ENCODE data around the gene SLC7A1. TPM values are rescaled to one million over a fixed set of nuclear protein-coding genes. Genes with fewer than 3 reads are reported as not detected.
"Not testable (repeated sequence)": the region's sequence is repeated elsewhere in the genome, so short reads cannot be mapped to it uniquely, and the experiment has no call there.

Gene SLC7A1
- 10 to 100 TPM in 1 of 2 donors, 1 to 10 TPM in 1; 1.8 to 22.6 TPM for total RNA-seq
- 1 to 10 TPM in 1 of 2 donors, under 1 TPM in 1; 0.90 to 1.1 TPM for polyA plus RNA-seq

DNA sequence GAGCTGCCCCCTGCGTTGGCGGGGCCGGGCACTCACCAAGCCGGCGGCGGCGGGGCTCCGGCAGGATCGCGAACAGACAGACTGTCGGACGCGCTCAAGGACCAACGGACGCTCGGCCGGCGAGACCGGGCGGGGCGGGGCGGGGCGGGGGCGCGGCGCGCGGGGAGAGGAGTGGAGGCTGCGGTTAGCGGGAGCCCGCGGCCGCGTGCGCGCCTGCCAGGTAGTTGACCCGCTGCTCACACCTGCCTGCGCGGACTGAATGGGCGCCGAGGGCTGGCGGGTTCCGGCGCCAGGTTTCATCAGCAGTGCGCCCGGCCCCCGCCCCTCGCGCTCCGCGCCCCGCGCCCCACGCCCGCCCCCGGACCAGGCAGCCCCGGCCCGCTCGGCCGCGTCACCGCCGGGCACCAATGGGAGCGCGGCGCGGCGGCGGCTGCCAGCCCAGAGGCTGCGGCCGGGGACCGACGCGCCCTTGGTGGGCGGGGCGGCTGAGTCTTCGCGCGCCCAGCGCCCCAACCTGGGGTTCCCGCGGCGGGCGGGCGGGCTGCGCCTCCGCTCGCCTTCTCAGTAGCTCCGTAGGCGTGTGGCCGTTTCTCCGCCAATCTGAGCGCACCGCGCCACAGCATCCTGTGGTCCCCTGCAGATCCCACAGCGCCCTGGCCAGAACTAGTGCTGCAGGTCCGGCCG lies at the start of gene SLC7A1:
SLC7A1 (minus strand) TSS at position 309 of the 684 bp plus-strand sequence. CDS start 59,500 bp downstream, outside the sequence.
- no peaks in the 10 kb centered on the region for H3K27me3 ChIP-seq (ENCODE audit: control insufficient read depth in 4 of 4, insufficient read depth in 4 of 4, low read length in 3 of 4)
- H3K9me3 ChIP-seq (ENCODE audit: control insufficient read depth in 4 of 4, low read length in 3 of 4): no peaks in the 10 kb centered on the region
- H3K9ac ChIP-seq (ENCODE audit: low read depth in 1 of 2, low read length in 2 of 2): peak within 1 kb of the TSS; percentile 9 to 66
- WGBS: 2% methylated on average over 98 of the region's 98 CpGs
- peak within 1 kb of the TSS; percentile 57 to 94 (median 71) for H3K4me3 ChIP-seq (ENCODE audit: low read depth in 1 of 3, low read length in 3 of 3)
- no peaks in the 10 kb centered on the region for H3K36me3 ChIP-seq (ENCODE audit: control insufficient read depth in 4 of 4, insufficient read depth in 3 of 4, low read depth in 1 of 4, low read length in 3 of 4)
- TF ChIP-seq HNF4A (conservative IDR thresholded peaks at IDR 0.05) (no peak), FOXA2 (IDR thresholded peaks at IDR 0.05) (no peak), YY1 (IDR thresholded peaks at IDR 0.05) (no peak), JUND (IDR thresholded peaks at IDR 0.05) (no peak), NR2F2 (IDR thresholded peaks at IDR 0.05) (no peak)
- TF ChIP-seq, protein P1, sequence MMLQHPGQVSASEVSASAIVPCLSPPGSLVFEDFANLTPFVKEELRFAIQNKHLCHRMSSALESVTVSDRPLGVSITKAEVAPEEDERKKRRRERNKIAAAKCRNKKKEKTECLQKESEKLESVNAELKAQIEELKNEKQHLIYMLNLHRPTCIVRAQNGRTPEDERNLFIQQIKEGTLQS (IDR thresholded peaks at IDR 0.05): no peak
- H3K27ac ChIP-seq (ENCODE audit: low read depth in 1 of 2, low read length in 2 of 2): peak within 1 kb of the TSS; percentile 50 to 67
- H3K4me1 ChIP-seq (ENCODE audit: control insufficient read depth in 4 of 4, insufficient read depth in 4 of 4, low read length in 3 of 4): peaks cover 3 to 12% (median 8%) of the 10 kb centered on the region in 4 donors
- peak; percentile 80 for DNase-seq (ENCODE audit: low spot score)

DNA sequence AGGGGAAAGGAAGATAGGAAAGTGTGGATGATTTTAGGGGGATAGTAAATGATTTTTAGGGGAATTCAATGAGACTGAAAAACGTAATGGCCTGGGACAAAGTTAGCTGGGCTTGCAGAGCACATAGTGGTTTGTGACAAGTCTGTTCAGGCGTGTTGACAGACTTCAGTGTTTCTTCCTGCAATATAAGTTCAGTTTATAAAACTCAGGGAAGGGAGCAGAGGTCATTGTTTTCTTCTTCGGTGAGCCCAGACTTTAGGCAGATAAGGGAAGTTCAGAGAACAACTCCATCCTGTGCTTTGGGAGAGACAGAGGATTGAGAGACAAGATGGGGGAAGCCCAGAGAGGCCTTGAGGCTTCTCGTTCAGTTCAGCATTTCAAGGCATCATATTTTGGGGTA lies 45.2 kb upstream of the SLC7A1 start:
- WGBS: 52% methylated on average over 4 of the region's 4 CpGs
- H3K4me3 ChIP-seq (ENCODE audit: low read depth in 1 of 3, low read length in 3 of 3): no peak overlapping the region
- no peak overlapping the region for H3K27ac ChIP-seq (ENCODE audit: low read depth in 1 of 2, low read length in 2 of 2)
- no peaks in the 10 kb centered on the region for H3K36me3 ChIP-seq (ENCODE audit: control insufficient read depth in 4 of 4, insufficient read depth in 3 of 4, low read depth in 1 of 4, low read length in 3 of 4)
- H3K27me3 ChIP-seq (ENCODE audit: control insufficient read depth in 4 of 4, insufficient read depth in 4 of 4, low read length in 3 of 4): peaks cover 0 to 9% (median 4%) of the 10 kb centered on the region in 4 donors
- DNase-seq (ENCODE audit: low spot score): no peak
- no peaks in the 10 kb centered on the region for H3K9me3 ChIP-seq (ENCODE audit: control insufficient read depth in 4 of 4, low read length in 3 of 4)
- H3K9ac ChIP-seq (ENCODE audit: low read depth in 1 of 2, low read length in 2 of 2): no peak overlapping the region
- TF ChIP-seq EGR1 (IDR thresholded peaks at IDR 0.05; ENCODE audit: low read depth in 2 of 2) (no peak), YY1 (IDR thresholded peaks at IDR 0.05) (no peak), FOXA2 (IDR thresholded peaks at IDR 0.05) (no peak), NR2F2 (IDR thresholded peaks at IDR 0.05) (no peak), GABPA (IDR thresholded peaks at IDR 0.05 in 1 of 2, conservative IDR thresholded peaks at IDR 0.05 in 1 of 2) (no peak), SP1 (IDR thresholded peaks at IDR 0.05) (no peak), FOXA1 (IDR thresholded peaks at IDR 0.05) (no peak), JUND (IDR thresholded peaks at IDR 0.05) (no peak), RAD21 (IDR thresholded peaks at IDR 0.05) (no peak), HNF4A (conservative IDR thresholded peaks at IDR 0.05) (no peak), HNF4G (IDR thresholded peaks at IDR 0.05) (no peak), TAF1 (conservative IDR thresholded peaks at IDR 0.05) (no peak), RXRA (IDR thresholded peaks at IDR 0.05) (no peak)
- TF ChIP-seq, protein P1 (IDR thresholded peaks at IDR 0.05): no peak
- TF ChIP-seq, protein P2, sequence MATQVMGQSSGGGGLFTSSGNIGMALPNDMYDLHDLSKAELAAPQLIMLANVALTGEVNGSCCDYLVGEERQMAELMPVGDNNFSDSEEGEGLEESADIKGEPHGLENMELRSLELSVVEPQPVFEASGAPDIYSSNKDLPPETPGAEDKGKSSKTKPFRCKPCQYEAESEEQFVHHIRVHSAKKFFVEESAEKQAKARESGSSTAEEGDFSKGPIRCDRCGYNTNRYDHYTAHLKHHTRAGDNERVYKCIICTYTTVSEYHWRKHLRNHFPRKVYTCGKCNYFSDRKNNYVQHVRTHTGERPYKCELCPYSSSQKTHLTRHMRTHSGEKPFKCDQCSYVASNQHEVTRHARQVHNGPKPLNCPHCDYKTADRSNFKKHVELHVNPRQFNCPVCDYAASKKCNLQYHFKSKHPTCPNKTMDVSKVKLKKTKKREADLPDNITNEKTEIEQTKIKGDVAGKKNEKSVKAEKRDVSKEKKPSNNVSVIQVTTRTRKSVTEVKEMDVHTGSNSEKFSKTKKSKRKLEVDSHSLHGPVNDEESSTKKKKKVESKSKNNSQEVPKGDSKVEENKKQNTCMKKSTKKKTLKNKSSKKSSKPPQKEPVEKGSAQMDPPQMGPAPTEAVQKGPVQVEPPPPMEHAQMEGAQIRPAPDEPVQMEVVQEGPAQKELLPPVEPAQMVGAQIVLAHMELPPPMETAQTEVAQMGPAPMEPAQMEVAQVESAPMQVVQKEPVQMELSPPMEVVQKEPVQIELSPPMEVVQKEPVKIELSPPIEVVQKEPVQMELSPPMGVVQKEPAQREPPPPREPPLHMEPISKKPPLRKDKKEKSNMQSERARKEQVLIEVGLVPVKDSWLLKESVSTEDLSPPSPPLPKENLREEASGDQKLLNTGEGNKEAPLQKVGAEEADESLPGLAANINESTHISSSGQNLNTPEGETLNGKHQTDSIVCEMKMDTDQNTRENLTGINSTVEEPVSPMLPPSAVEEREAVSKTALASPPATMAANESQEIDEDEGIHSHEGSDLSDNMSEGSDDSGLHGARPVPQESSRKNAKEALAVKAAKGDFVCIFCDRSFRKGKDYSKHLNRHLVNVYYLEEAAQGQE (IDR thresholded peaks at IDR 0.05): no peak
- TF ChIP-seq, protein P3, sequence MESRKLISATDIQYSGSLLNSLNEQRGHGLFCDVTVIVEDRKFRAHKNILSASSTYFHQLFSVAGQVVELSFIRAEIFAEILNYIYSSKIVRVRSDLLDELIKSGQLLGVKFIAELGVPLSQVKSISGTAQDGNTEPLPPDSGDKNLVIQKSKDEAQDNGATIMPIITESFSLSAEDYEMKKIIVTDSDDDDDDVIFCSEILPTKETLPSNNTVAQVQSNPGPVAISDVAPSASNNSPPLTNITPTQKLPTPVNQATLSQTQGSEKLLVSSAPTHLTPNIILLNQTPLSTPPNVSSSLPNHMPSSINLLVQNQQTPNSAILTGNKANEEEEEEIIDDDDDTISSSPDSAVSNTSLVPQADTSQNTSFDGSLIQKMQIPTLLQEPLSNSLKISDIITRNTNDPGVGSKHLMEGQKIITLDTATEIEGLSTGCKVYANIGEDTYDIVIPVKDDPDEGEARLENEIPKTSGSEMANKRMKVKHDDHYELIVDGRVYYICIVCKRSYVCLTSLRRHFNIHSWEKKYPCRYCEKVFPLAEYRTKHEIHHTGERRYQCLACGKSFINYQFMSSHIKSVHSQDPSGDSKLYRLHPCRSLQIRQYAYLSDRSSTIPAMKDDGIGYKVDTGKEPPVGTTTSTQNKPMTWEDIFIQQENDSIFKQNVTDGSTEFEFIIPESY (IDR thresholded peaks at IDR 0.05): no peak
- TF ChIP-seq, protein P4, sequence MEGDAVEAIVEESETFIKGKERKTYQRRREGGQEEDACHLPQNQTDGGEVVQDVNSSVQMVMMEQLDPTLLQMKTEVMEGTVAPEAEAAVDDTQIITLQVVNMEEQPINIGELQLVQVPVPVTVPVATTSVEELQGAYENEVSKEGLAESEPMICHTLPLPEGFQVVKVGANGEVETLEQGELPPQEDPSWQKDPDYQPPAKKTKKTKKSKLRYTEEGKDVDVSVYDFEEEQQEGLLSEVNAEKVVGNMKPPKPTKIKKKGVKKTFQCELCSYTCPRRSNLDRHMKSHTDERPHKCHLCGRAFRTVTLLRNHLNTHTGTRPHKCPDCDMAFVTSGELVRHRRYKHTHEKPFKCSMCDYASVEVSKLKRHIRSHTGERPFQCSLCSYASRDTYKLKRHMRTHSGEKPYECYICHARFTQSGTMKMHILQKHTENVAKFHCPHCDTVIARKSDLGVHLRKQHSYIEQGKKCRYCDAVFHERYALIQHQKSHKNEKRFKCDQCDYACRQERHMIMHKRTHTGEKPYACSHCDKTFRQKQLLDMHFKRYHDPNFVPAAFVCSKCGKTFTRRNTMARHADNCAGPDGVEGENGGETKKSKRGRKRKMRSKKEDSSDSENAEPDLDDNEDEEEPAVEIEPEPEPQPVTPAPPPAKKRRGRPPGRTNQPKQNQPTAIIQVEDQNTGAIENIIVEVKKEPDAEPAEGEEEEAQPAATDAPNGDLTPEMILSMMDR (IDR thresholded peaks at IDR 0.05; ENCODE audit: low read depth, low read length, missing input control): no peak
- TF ChIP-seq, protein P5, sequence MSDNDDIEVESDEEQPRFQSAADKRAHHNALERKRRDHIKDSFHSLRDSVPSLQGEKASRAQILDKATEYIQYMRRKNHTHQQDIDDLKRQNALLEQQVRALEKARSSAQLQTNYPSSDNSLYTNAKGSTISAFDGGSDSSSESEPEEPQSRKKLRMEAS (IDR thresholded peaks at IDR 0.05): no peak
- no peaks in the 10 kb centered on the region for H3K4me1 ChIP-seq (ENCODE audit: control insufficient read depth in 4 of 4, insufficient read depth in 4 of 4, low read length in 3 of 4)

DNA sequence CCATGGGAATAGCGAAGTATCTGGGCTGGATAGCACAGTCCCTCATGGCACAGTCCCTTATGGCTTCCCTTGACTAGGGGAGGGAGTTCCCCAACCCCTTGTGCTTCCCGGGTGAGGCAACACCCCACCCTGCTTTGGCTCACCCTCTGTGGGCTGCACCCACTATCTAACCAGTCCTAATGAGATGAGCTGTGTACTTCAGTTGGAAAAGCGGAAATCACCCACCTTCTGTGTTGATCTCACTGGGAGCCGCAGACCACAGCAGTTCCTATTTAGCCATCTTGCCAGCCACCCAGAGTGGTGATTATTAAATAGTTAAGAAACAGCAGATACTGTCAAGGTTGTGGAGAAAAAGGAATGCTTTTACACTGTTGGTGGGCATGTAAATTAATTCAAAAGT lies 41.3 kb upstream of the SLC7A1 start:
- DNase-seq (ENCODE audit: low spot score); H3K27me3 ChIP-seq (ENCODE audit: control insufficient read depth in 4 of 4, insufficient read depth in 4 of 4, low read length in 3 of 4); H3K36me3 ChIP-seq (ENCODE audit: control insufficient read depth in 4 of 4, insufficient read depth in 3 of 4, low read depth in 1 of 4, low read length in 3 of 4); H3K9me3 ChIP-seq (ENCODE audit: control insufficient read depth in 4 of 4, low read length in 3 of 4); H3K9ac ChIP-seq (ENCODE audit: low read depth in 1 of 2, low read length in 2 of 2); H3K27ac ChIP-seq (ENCODE audit: low read depth in 1 of 2, low read length in 2 of 2); H3K4me1 ChIP-seq (ENCODE audit: control insufficient read depth in 4 of 4, insufficient read depth in 4 of 4, low read length in 3 of 4); H3K4me3 ChIP-seq (ENCODE audit: low read depth in 1 of 3, low read length in 3 of 3): not testable (repeated sequence)
- 88% methylated on average over 4 of the region's 4 CpGs for WGBS
